Thymus (tissue), 11 donors: ENCODE measurements around the gene KCNMA1. TPM values are rescaled to one million over a fixed set of nuclear protein-coding genes. Genes with fewer than 3 reads are reported as not detected.

Source experiments
- DNase-seq, 9 donors: peaks; one replicate each; pipeline ENCODE4 v3.0.0-alpha.2; 2013; ENCODE audit warnings: low spot score in 9 of 9, low read depth in 6 of 9, missing footprints in 1 of 9
- H3K27ac ChIP-seq, 2 donors: one replicate each; pipeline ENCODE4 v1.5.1; 2013; ENCODE audit warnings: control low read depth in 1 of 2, low read depth in 1 of 2, low read length in 1 of 2, mild to moderate bottlenecking in 1 of 2, moderate library complexity in 1 of 2
- H3K27me3 ChIP-seq, 2 donors: one replicate each; pipeline ENCODE4 v1.5.1; 2013; ENCODE audit warnings: low read length in 1 of 2; ENCODE audit not compliant: control insufficient read depth in 2 of 2, insufficient read depth in 1 of 2
- H3K36me3 ChIP-seq, 2 donors: one replicate each; pipeline ENCODE4 v1.5.1; 2013; ENCODE audit warnings: low read length in 1 of 2, mild to moderate bottlenecking in 1 of 2, moderate library complexity in 1 of 2; ENCODE audit not compliant: control insufficient read depth in 2 of 2, insufficient read depth in 2 of 2
- H3K4me1 ChIP-seq, 2 donors: one replicate each; pipeline ENCODE4 v1.5.1; 2013; ENCODE audit warnings: low read length in 2 of 2; ENCODE audit not compliant: control insufficient read depth in 2 of 2, insufficient read depth in 2 of 2
- H3K4me3 ChIP-seq, 2 donors: one replicate each; pipeline ENCODE4 v1.5.1; 2013; ENCODE audit warnings: low read length in 2 of 2, control low read depth in 1 of 2, mild to moderate bottlenecking in 1 of 2
- H3K9me3 ChIP-seq, 2 donors: one replicate each; pipeline ENCODE4 v1.5.1; 2013; ENCODE audit warnings: low read length in 1 of 2, mild to moderate bottlenecking in 1 of 2; ENCODE audit not compliant: control insufficient read depth in 2 of 2, insufficient read depth in 1 of 2
- WGBS: extraction: QIAGEN DNeasy Blood & Tissue Kit; methylation state at CpG from one replicate; pipeline ENCODE4 v1.1.7; 2013; 5-methylcytosine and 5-hydroxymethylcytosine counted together
- polyA plus RNA-seq: library from polyadenylated mRNA; stranded (reverse); fragments of 200-250 nt; gene quantifications from one replicate; pipeline ENCODE4 v1.2.3, GENCODE V29; 2013
- total RNA-seq: library from RNA; stranded (reverse); fragments of 120-200 nt; gene quantifications from one replicate; pipeline ENCODE4 v1.2.4, GENCODE V29; 2013
- donor health status: healthy.

The KCNMA1 gene
- total and polyA plus RNA-seq, 2 donors, result 1.9 to 12.9 TPM

DNA sequence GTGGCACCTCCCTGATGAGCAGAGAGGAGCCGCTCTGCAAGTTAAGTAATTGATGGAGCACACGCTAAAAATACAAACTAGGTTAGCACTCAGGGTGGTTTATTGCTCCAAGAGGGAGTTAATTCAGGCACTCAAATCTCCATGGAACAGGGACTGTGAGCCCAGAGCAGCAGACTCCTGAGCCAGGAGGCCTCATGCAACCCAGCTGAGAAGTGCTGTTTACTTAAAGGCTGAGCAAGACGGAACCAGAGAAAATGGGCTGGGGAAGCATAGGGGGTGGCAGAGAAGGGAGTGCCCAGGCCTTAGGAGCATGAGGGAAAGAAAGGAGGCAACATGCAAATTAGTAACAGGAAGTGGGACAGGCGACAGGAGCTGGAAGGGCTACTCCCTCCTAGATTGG is 174.1 kb downstream of the KCNMA1 start:
- 78% methylated on average over 4 of the region's 4 CpGs for WGBS
- Histone ChIP-seq H3K27me3 (no peaks in the 10 kb centered on the region), H3K4me1 (no peaks in the 10 kb centered on the region), H3K4me3 (no peak overlapping the region), H3K9me3 (no peaks in the 10 kb centered on the region), H3K36me3 (no peaks in the 10 kb centered on the region), H3K27ac (no peak overlapping the region)
- no peak for DNase-seq

DNA sequence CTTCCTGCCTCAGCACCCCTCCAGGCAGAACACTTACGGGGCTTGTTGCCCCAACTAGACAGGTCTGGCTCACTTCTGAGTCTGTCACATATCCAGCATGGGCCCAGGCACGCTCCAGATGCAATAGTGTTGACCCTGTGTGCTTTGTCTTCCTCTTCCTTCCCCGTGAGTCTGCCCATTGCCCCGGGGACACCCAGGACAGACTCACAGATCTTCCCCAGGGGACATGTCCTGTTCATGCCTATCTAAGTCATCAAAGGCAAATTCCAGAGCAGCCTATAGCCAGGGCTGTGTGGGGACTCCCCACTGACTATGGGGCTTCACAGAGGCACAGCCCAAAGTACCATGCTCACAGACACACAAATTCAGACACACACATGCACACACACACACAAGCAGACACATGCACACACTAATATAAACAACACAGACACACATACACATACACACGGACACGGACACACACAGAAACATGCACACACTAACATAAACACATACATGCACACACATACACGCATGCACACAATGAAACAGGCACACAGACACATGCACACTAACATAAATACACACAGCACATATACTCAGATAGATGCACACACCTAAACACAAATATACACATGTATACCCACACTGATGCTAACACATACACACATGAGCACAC is 175.8 kb downstream of the KCNMA1 start:
- no peaks in the 10 kb centered on the region for H3K9me3 ChIP-seq
- no peak overlapping the region for H3K4me3 ChIP-seq
- no peaks in the 10 kb centered on the region for H3K27me3 ChIP-seq
- DNase-seq, result no peak
- 92% methylated on average over 7 of the region's 7 CpGs for WGBS
- H3K4me1 ChIP-seq, result no peaks in the 10 kb centered on the region
- H3K27ac ChIP-seq, result no peak overlapping the region
- H3K36me3 ChIP-seq, result no peaks in the 10 kb centered on the region

GRCh38 chr10:77459905-77460304 is 177.7 kb downstream of the KCNMA1 start:
- Histone ChIP-seq H3K9me3 (no peaks in the 10 kb centered on the region), H3K27me3 (no peaks in the 10 kb centered on the region), H3K36me3 (no peaks in the 10 kb centered on the region), H3K4me1 (no peaks in the 10 kb centered on the region), H3K4me3 (no peak overlapping the region), H3K27ac (no peak overlapping the region)
- WGBS, result 98% methylated on average over 3 of the region's 3 CpGs
- DNase-seq, result no peak

GRCh38 chr10:77458986-77459590 is 178.5 kb downstream of the KCNMA1 start:
- H3K36me3 ChIP-seq, result no peaks in the 10 kb centered on the region
- H3K4me3 ChIP-seq, result no peak overlapping the region
- WGBS, result 90% methylated on average over 3 of the region's 3 CpGs
- no peaks in the 10 kb centered on the region for H3K27me3 ChIP-seq
- no peak overlapping the region for H3K27ac ChIP-seq
- H3K4me1 ChIP-seq, result no peaks in the 10 kb centered on the region
- DNase-seq, result no peak
- H3K9me3 ChIP-seq, result no peaks in the 10 kb centered on the region

- DNase-seq, result no peak
- WGBS, result 88% methylated on average over 7 of the region's 7 CpGs
- no peaks in the 10 kb centered on the region for H3K9me3 ChIP-seq
Observed at GRCh38 chr10:77457721-77458120, 179.9 kb downstream of the KCNMA1 start.

GRCh38 chr10:77457266-77457665 is 180.3 kb downstream of the KCNMA1 start:
- Histone ChIP-seq H3K27ac (no peak overlapping the region), H3K9me3 (no peaks in the 10 kb centered on the region), H3K4me3 (no peak overlapping the region), H3K36me3 (no peaks in the 10 kb centered on the region), H3K27me3 (no peaks in the 10 kb centered on the region), H3K4me1 (no peaks in the 10 kb centered on the region)
- no peak for DNase-seq
- 94% methylated on average over 1 of the region's 1 CpG for WGBS

More at GRCh38 chr10:77457721-77458120, 179.9 kb downstream of the KCNMA1 start:
- Histone ChIP-seq H3K4me1 (no peaks in the 10 kb centered on the region), H3K36me3 (no peaks in the 10 kb centered on the region), H3K4me3 (no peak overlapping the region), H3K27me3 (no peaks in the 10 kb centered on the region), H3K27ac (no peak overlapping the region)

- Histone ChIP-seq H3K27ac (no peak overlapping the region), H3K4me1 (no peaks in the 10 kb centered on the region), H3K27me3 (no peaks in the 10 kb centered on the region), H3K36me3 (no peaks in the 10 kb centered on the region), H3K9me3 (no peaks in the 10 kb centered on the region), H3K4me3 (no peak overlapping the region)
- DNase-seq, result no peak
- 86% methylated on average over 5 of the region's 5 CpGs for WGBS
Observed at GRCh38 chr10:77456414-77456813, 181.2 kb downstream of the KCNMA1 start.

GRCh38 chr10:77455561-77455960 is 182.0 kb downstream of the KCNMA1 start:
- DNase-seq, result no peak
- Histone ChIP-seq H3K27me3 (no peaks in the 10 kb centered on the region), H3K27ac (no peak overlapping the region), H3K36me3 (no peaks in the 10 kb centered on the region), H3K9me3 (no peaks in the 10 kb centered on the region), H3K4me3 (no peak overlapping the region), H3K4me1 (no peaks in the 10 kb centered on the region)
- 96% methylated on average over 2 of the region's 2 CpGs for WGBS

- Histone ChIP-seq H3K9me3 (no peaks in the 10 kb centered on the region), H3K36me3 (no peaks in the 10 kb centered on the region), H3K27ac (no peak overlapping the region), H3K4me1 (no peaks in the 10 kb centered on the region), H3K4me3 (no peak overlapping the region), H3K27me3 (no peaks in the 10 kb centered on the region)
- 88% methylated on average over 4 of the region's 4 CpGs for WGBS
- DNase-seq, result no peak
Observed at GRCh38 chr10:77452952-77453564, 184.6 kb downstream of the KCNMA1 start.
